Parathyroid adenoma (tissue), 2 donors: Measurements from ENCODE around the gene KRT10.

Source experiments
- H2AFZ ChIP-seq: fragments of 300-600 bp; sonication (generic); one replicate; pipeline ENCODE4 v1.7.0; 2017; ENCODE audit warnings: antibody characterized with exemption, mild to moderate bottlenecking
- H3K27ac ChIP-seq: fragments of 300-600 bp; sonication (generic); one replicate; pipeline ENCODE4 v1.7.0; 2017
- H3K27me3 ChIP-seq: fragments of 300-600 bp; sonication (generic); one replicate; pipeline ENCODE4 v1.7.0; 2017; ENCODE audit warnings: low read length; ENCODE audit not compliant: control insufficient read depth, insufficient read depth
- H3K36me3 ChIP-seq: fragments of 300-600 bp; sonication (generic); one replicate; pipeline ENCODE4 v1.7.0; 2017; ENCODE audit warnings: low read length; ENCODE audit not compliant: control insufficient read depth, insufficient read depth
- H3K4me1 ChIP-seq: fragments of 300-600 bp; sonication (generic); one replicate; pipeline ENCODE4 v1.7.0; 2017; ENCODE audit warnings: control low read depth
- H3K4me2 ChIP-seq: fragments of 300-600 bp; sonication (generic); one replicate; pipeline ENCODE4 v1.7.0; 2017; ENCODE audit warnings: low read length
- H3K4me3 ChIP-seq: fragments of 300-600 bp; sonication (generic); one replicate; pipeline ENCODE4 v1.7.0; 2017; ENCODE audit warnings: low read depth, low read length
- H3K79me2 ChIP-seq: fragments of 300-600 bp; sonication (generic); one replicate; pipeline ENCODE4 v1.7.0; 2017; ENCODE audit warnings: control low read depth
- H3K9ac ChIP-seq: fragments of 300-600 bp; sonication (generic); one replicate; pipeline ENCODE4 v1.7.0; 2017; ENCODE audit warnings: mild to moderate bottlenecking
- H3K9me3 ChIP-seq: fragments of 300-600 bp; sonication (generic); one replicate; pipeline ENCODE4 v1.7.0; 2017; ENCODE audit warnings: low read length; ENCODE audit not compliant: control insufficient read depth
- CTCF ChIP-seq: fragments of 300-600 bp; sonication (generic); IDR thresholded peaks from one replicate; pipeline ENCODE4 v1.7.0; 2017; ENCODE audit warnings: antibody characterized with exemption, mild to moderate bottlenecking
- donor health status: primary hyperparathyroidism.

The KRT10 gene

GRCh38 chr17:40803617-40804082 lies 18.8 kb downstream of the KRT10 start:
- H3K9ac ChIP-seq = no peak overlapping the region
- no peaks in the 10 kb centered on the region for H3K79me2 ChIP-seq
- H3K27ac ChIP-seq = no peak overlapping the region
- no peak overlapping the region for H3K4me3 ChIP-seq
- H3K4me2 ChIP-seq = no peak overlapping the region
- H3K9me3 ChIP-seq = no peaks in the 10 kb centered on the region
- peak; percentile 80 for TF ChIP-seq CTCF
- H3K4me1 ChIP-seq = no peaks in the 10 kb centered on the region
- no peak overlapping the region for H2AFZ ChIP-seq
- H3K27me3 ChIP-seq = no peaks in the 10 kb centered on the region
- H3K36me3 ChIP-seq = no peaks in the 10 kb centered on the region

GRCh38 chr17:40801157-40801556 lies 21.3 kb downstream of the KRT10 start:
- H2AFZ ChIP-seq = no peak overlapping the region
- no peak for TF ChIP-seq CTCF
- no peak overlapping the region for H3K4me3 ChIP-seq
- no peaks in the 10 kb centered on the region for H3K36me3 ChIP-seq
- H3K4me1 ChIP-seq = no peaks in the 10 kb centered on the region
- no peak overlapping the region for H3K9ac ChIP-seq
- H3K9me3 ChIP-seq = no peaks in the 10 kb centered on the region
- H3K79me2 ChIP-seq = no peaks in the 10 kb centered on the region
- H3K27me3 ChIP-seq = no peaks in the 10 kb centered on the region
- H3K4me2 ChIP-seq = no peak overlapping the region
- no peak overlapping the region for H3K27ac ChIP-seq

- Histone ChIP-seq H3K27me3 (no peaks in the 10 kb centered on the region), H3K4me3 (no peak overlapping the region), H3K9me3 (no peaks in the 10 kb centered on the region), H3K4me2 (no peak overlapping the region), H3K27ac (no peak overlapping the region), H2AFZ (no peak overlapping the region), H3K79me2 (no peaks in the 10 kb centered on the region), H3K9ac (no peak overlapping the region), H3K36me3 (no peaks in the 10 kb centered on the region), H3K4me1 (no peaks in the 10 kb centered on the region)
- no peak for TF ChIP-seq CTCF
Measured at GRCh38 chr17:40800381-40800780, 22.0 kb downstream of the KRT10 start.

- H2AFZ ChIP-seq = no peak within 1 kb of the TSS
- H3K27me3 ChIP-seq = no peaks in the 10 kb centered on the region
- H3K4me2 ChIP-seq = no peak within 1 kb of the TSS
- no peaks in the 10 kb centered on the region for H3K79me2 ChIP-seq
- no peaks in the 10 kb centered on the region for H3K36me3 ChIP-seq
- no peak within 1 kb of the TSS for H3K4me3 ChIP-seq
- no peaks in the 10 kb centered on the region for H3K9me3 ChIP-seq
- no peak for TF ChIP-seq CTCF
- no peak within 1 kb of the TSS for H3K27ac ChIP-seq
- H3K9ac ChIP-seq = no peak within 1 kb of the TSS
- no peaks in the 10 kb centered on the region for H3K4me1 ChIP-seq
Measured at GRCh38 chr17:40799859-40800258, 22.6 kb downstream of the KRT10 start, which contains the start of gene KRT28. Gene KRT28, minus strand, starts transcription at chr17:40799959. Its CDS starts 66 bp downstream, at chr17:40799893.

- H2AFZ ChIP-seq = no peak overlapping the region
- no peak overlapping the region for H3K27ac ChIP-seq
- TF ChIP-seq CTCF = no peak
Measured at GRCh38 chr17:40796846-40797245, 25.6 kb downstream of the KRT10 start.

More at GRCh38 chr17:40796846-40797245, 25.6 kb downstream of the KRT10 start:
- Histone ChIP-seq H3K27me3 (no peaks in the 10 kb centered on the region), H3K9ac (no peak overlapping the region), H3K4me2 (no peak overlapping the region), H3K79me2 (no peaks in the 10 kb centered on the region), H3K9me3 (no peaks in the 10 kb centered on the region), H3K4me1 (no peaks in the 10 kb centered on the region), H3K36me3 (no peaks in the 10 kb centered on the region), H3K4me3 (no peak overlapping the region)
